ENCODE results near the gene RNASE1.

GRCh38 chr14:20798932-20799331, 3.7 kb downstream of the RNASE1 start:
- TF ChIP-seq POLR2A (IDR thresholded peaks at IDR 0.05) (no peak), CTCF (IDR thresholded peaks at IDR 0.05) (no peak), POLR2AphosphoS5 (IDR thresholded peaks at IDR 0.05) (no peak)
